ENCODE results near the gene SLC16A1. TPM values are rescaled to one million over a fixed set of nuclear protein-coding genes. Genes with fewer than 3 reads are reported as not detected.

SLC16A1 gene
- total and polyA plus RNA-seq, 2 experiments from 2014 or later = 97.5 to 178 TPM

GRCh38 chr1:112923959-112924349 is 32.0 kb downstream of the SLC16A1 start:
- no peaks in the 10 kb centered on the region for H3K4me1 ChIP-seq (ENCODE audit: insufficient read depth)
- no peaks in the 10 kb centered on the region for H3K9me3 ChIP-seq (ENCODE audit: low read depth)
- no peak overlapping the region for H2AFZ ChIP-seq
- H3K4me2 ChIP-seq (ENCODE audit: unreplicated experiment) = no peak overlapping the region
- peaks cover 52% of the 10 kb centered on the region for H3K36me3 ChIP-seq (ENCODE audit: low read depth)
- H3K27me3 ChIP-seq (replicated peaks; ENCODE audit: insufficient read depth) = no peaks in the 10 kb centered on the region
- no peak overlapping the region for H3K4me3 ChIP-seq
- H3K9me2 ChIP-seq (ENCODE audit: insufficient read depth) = no peaks in the 10 kb centered on the region
- H3F3A ChIP-seq (ENCODE audit: insufficient read depth) = peaks cover 14% of the 10 kb centered on the region; the same call in 1 of the 2 replicates
- peaks cover 98% of the 10 kb centered on the region for H3K79me2 ChIP-seq (ENCODE audit: insufficient read depth)
- in situ Hi-C loops (cut with MboI) = no loop called here
- H3K9ac ChIP-seq = no peak overlapping the region
- no peak for DNase-seq
- no peak overlapping the region for H3K27ac ChIP-seq
- H4K20me1 ChIP-seq (ENCODE audit: insufficient read depth) = no peaks in the 10 kb centered on the region
- no peak for TF ChIP-seq EZH2phosphoT487 (IDR thresholded peaks at IDR 0.05; ENCODE audit: insufficient read depth, low read depth)
- TF ChIP-seq EZH2 (IDR thresholded peaks at IDR 0.05; ENCODE audit: insufficient read depth, poor library complexity, severe bottlenecking) = no peak
- WGBS, 2 experiments (ENCODE audit: low coverage in 1 of 2, low lambda C conversion rate in 2 of 2, missing lambda C conversion rate in 2 of 2) = 97 to 98% methylated on average over 12 of the region's 12 CpGs

GRCh38 chr1:112923234-112923958 is 32.6 kb downstream of the SLC16A1 start:
- H3K36me3 ChIP-seq (ENCODE audit: low read depth) = peaks cover 46% of the 10 kb centered on the region
- peaks cover 14% of the 10 kb centered on the region; the same call in 1 of the 2 replicates for H3F3A ChIP-seq (ENCODE audit: insufficient read depth)
- no peak overlapping the region for H3K4me3 ChIP-seq
- peaks cover 95% of the 10 kb centered on the region for H3K79me2 ChIP-seq (ENCODE audit: insufficient read depth)
- in situ Hi-C loops (cut with MboI) = no loop called here
- H2AFZ ChIP-seq = no peak overlapping the region
- TF ChIP-seq EZH2phosphoT487 (IDR thresholded peaks at IDR 0.05; ENCODE audit: insufficient read depth, low read depth) (no peak), EZH2 (IDR thresholded peaks at IDR 0.05; ENCODE audit: insufficient read depth, poor library complexity, severe bottlenecking) (no peak)
- WGBS, 2 experiments (ENCODE audit: low coverage in 1 of 2, low lambda C conversion rate in 2 of 2, missing lambda C conversion rate in 2 of 2) = 97 to 98% methylated on average over 25 of the region's 25 CpGs
- H3K9me2 ChIP-seq (ENCODE audit: insufficient read depth) = no peaks in the 10 kb centered on the region
- no peaks in the 10 kb centered on the region for H4K20me1 ChIP-seq (ENCODE audit: insufficient read depth)
- no peak for DNase-seq
- H3K9me3 ChIP-seq (ENCODE audit: low read depth) = no peaks in the 10 kb centered on the region
- H3K4me1 ChIP-seq (ENCODE audit: insufficient read depth) = no peaks in the 10 kb centered on the region
- no peak overlapping the region for H3K4me2 ChIP-seq (ENCODE audit: unreplicated experiment)
- H3K9ac ChIP-seq = no peak overlapping the region
- no peak overlapping the region for H3K27ac ChIP-seq
- H3K27me3 ChIP-seq (replicated peaks; ENCODE audit: insufficient read depth) = no peaks in the 10 kb centered on the region

- H3F3A ChIP-seq (ENCODE audit: insufficient read depth) = peaks cover 27% of the 10 kb centered on the region
- H3K36me3 ChIP-seq (ENCODE audit: low read depth) = peaks cover 44% of the 10 kb centered on the region
- no peaks in the 10 kb centered on the region for H3K27me3 ChIP-seq (replicated peaks; ENCODE audit: insufficient read depth)
- no peaks in the 10 kb centered on the region for H3K9me3 ChIP-seq (ENCODE audit: low read depth)
- no peak overlapping the region for H3K9ac ChIP-seq
- no peak overlapping the region for H3K4me3 ChIP-seq
- H3K27ac ChIP-seq = no peak overlapping the region
- WGBS, 2 experiments (ENCODE audit: low coverage in 1 of 2, low lambda C conversion rate in 2 of 2, missing lambda C conversion rate in 2 of 2) = 88 to 92% methylated on average over 5 of the region's 5 CpGs
- no peaks in the 10 kb centered on the region for H3K9me2 ChIP-seq (ENCODE audit: insufficient read depth)
- in situ Hi-C loops (cut with MboI) = no loop called here
- peaks cover 67% of the 10 kb centered on the region for H3K79me2 ChIP-seq (ENCODE audit: insufficient read depth)
- peaks cover 3% of the 10 kb centered on the region; the same call in 1 of the 2 replicates for H4K20me1 ChIP-seq (ENCODE audit: insufficient read depth)
- TF ChIP-seq EZH2 (IDR thresholded peaks at IDR 0.05; ENCODE audit: insufficient read depth, poor library complexity, severe bottlenecking) (no peak), EZH2phosphoT487 (IDR thresholded peaks at IDR 0.05; ENCODE audit: insufficient read depth, low read depth) (no peak)
- H2AFZ ChIP-seq = no peak overlapping the region
- no peak for DNase-seq
- H3K4me2 ChIP-seq (ENCODE audit: unreplicated experiment) = no peak overlapping the region
- peaks cover 19% of the 10 kb centered on the region for H3K4me1 ChIP-seq (ENCODE audit: insufficient read depth)
These were observed 44.3 kb downstream of the SLC16A1 start for GRCh38 chr1:112911506-112912220.

- Histone ChIP-seq H3K27me3 (replicated peaks; ENCODE audit: insufficient read depth) (no peaks in the 10 kb centered on the region), H3F3A (ENCODE audit: insufficient read depth) (peaks cover 34% of the 10 kb centered on the region), H3K4me2 (ENCODE audit: unreplicated experiment) (no peak overlapping the region), H2AFZ (no peak overlapping the region), H3K9ac (no peak overlapping the region), H3K4me3 (no peak overlapping the region), H3K9me2 (ENCODE audit: insufficient read depth) (no peaks in the 10 kb centered on the region), H4K20me1 (ENCODE audit: insufficient read depth) (peaks cover 3% of the 10 kb centered on the region; the same call in 1 of the 2 replicates), H3K79me2 (ENCODE audit: insufficient read depth) (peaks cover 65% of the 10 kb centered on the region), H3K4me1 (ENCODE audit: insufficient read depth) (peaks cover 21% of the 10 kb centered on the region), H3K36me3 (ENCODE audit: low read depth) (peaks cover 39% of the 10 kb centered on the region), H3K27ac (no peak overlapping the region), H3K9me3 (ENCODE audit: low read depth) (no peaks in the 10 kb centered on the region)
- no peak for TF ChIP-seq EZH2phosphoT487 (IDR thresholded peaks at IDR 0.05; ENCODE audit: insufficient read depth, low read depth)
- TF ChIP-seq EZH2 (IDR thresholded peaks at IDR 0.05; ENCODE audit: insufficient read depth, poor library complexity, severe bottlenecking) = no peak
- DNase-seq = no peak
- WGBS, 2 experiments (ENCODE audit: low coverage in 1 of 2, low lambda C conversion rate in 2 of 2, missing lambda C conversion rate in 2 of 2) = 96 to 98% methylated on average over 2 of the region's 2 CpGs
- in situ Hi-C loops (cut with MboI) = no loop called here
These were observed 46.1 kb downstream of the SLC16A1 start for GRCh38 chr1:112909847-112910246.

All from GM23248 (cell line).